Activated naive CD4-positive, alpha-beta T cell treated with anti-CD3 and anti-CD28 coated beads for 36 hours (primary cell): Measurements from ENCODE around the gene EVC2. TPM values are rescaled to one million over a fixed set of nuclear protein-coding genes. Genes with fewer than 3 reads are reported as not detected.

Source experiments
- CTCF ChIA-PET: fragments of 350-600 bp; sonication (Branson Sonifier 250); formaldehyde crosslinking; loops from one replicate; lab custom pipeline; 2021; ENCODE audit warnings: antibody characterized with exemption; lab: Charles Lee
- DNase-seq: peaks from one replicate; pipeline ENCODE4 v3.0.0-alpha.2; 2020
- H3K27ac Mint-ChIP-seq: one replicate; pipeline ENCODE4 v1.8.0; 2021; ENCODE audit warnings: mild to moderate bottlenecking, mixed read lengths
- H3K27me3 Mint-ChIP-seq: one replicate; pipeline ENCODE4 v1.8.0; 2021; ENCODE audit warnings: low read depth, mixed read lengths
- H3K36me3 Mint-ChIP-seq: one replicate; pipeline ENCODE4 v1.8.0; 2021; ENCODE audit warnings: low read depth, mixed read lengths
- H3K4me1 Mint-ChIP-seq: one replicate; pipeline ENCODE4 v1.8.0; 2021; ENCODE audit warnings: low read depth, mixed read lengths
- H3K4me3 Mint-ChIP-seq: one replicate; pipeline ENCODE4 v1.8.0; 2021; ENCODE audit warnings: mild to moderate bottlenecking, moderate library complexity, mixed read lengths
- H3K9me3 Mint-ChIP-seq: one replicate; pipeline ENCODE4 v1.8.0; 2021; ENCODE audit warnings: mixed read lengths
- intact Hi-C: fragments of 100-400 bp; cut with micrococcal nuclease; formaldehyde crosslinking; loops from one replicate; pipeline ENCODE4 v1.15.1; 2023
- total RNA-seq, 2 experiments: library from RNA; stranded (reverse); gene quantifications; one replicate each; pipeline ENCODE4 v1.2.3, GENCODE V29; 2021

The EVC2 gene
- total RNA-seq, 2 experiments from 2014 or later, result not detected

DNA sequence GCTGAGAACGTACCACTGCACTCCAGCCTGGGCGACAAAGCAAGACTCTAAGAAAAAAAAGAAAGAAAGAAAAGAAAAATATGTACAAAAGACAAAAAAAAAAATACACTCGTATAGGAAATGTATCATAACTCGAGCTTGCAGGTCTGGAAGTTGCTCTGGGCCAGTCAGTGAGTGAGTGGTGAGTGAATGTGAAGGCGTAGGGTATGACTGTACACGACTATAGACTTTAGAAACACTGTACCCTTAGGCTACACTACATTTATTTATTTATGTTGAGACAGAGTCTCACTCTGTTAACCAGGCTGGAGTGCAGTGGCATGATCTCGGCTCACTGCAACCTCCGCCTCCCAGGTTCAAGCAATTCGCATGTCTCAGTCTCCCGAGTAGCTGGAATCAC is 29.4 kb downstream of the EVC2 start:
- DNase-seq, result no peak
- intact Hi-C loops, result no loop called here
- Mint-ChIP-seq H3K27ac (no peak overlapping the region), H3K27me3 (peaks cover 4% of the 10 kb centered on the region), H3K4me1 (no peaks in the 10 kb centered on the region), H3K36me3 (no peaks in the 10 kb centered on the region), H3K4me3 (no peak overlapping the region), H3K9me3 (no peaks in the 10 kb centered on the region)
- CTCF ChIA-PET, result interaction anchor here (0.6 kb wide), 1 partner anchor 648 kb away, joined by 4 read pairs; no protein-coding TSS in a partner anchor

DNA sequence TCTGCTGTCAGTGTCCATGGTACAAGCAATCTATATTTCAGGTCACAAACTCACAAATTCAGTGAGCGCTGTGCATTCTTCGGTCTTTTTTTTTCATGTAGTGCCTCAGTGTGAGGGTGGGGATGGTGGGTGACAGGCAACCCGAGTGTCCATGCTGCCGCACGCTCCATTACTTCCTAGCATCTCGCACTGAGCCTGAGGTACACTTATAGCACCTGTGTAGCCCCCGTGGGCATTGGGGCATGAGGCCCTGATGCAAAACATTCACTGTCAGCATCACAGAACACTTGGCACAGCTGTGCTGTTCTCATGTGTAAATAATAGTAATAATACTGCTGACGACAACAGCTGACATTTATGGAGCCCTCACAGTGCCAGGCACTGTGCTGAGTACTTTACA is 31.6 kb downstream of the EVC2 start:
- Mint-ChIP-seq H3K4me3 (no peak overlapping the region), H3K9me3 (no peaks in the 10 kb centered on the region), H3K36me3 (no peaks in the 10 kb centered on the region), H3K4me1 (no peaks in the 10 kb centered on the region), H3K27ac (no peak overlapping the region), H3K27me3 (peaks cover 3% of the 10 kb centered on the region)
- CTCF ChIA-PET, result no interaction called here
- DNase-seq, result no peak
- intact Hi-C loops, result no loop called here

DNA sequence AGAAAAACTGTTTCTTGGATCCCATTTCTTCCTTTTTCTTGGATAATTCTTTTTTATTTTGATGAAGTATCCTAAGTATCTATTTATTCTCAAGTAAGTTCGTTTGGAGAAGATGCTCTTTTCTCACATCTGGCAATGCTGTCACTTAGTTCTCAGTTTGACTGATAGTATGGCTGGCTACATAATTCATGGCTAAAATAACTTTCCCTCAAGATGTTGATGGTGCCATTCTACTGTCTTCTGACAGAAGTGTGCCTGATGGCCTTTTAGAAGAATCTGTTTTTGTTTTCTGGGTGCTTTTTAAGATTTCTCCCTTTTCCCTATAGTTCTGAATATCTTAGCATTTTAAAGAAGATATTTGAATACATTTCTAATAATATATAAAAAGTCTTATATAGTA is 41.6 kb downstream of the EVC2 start:
- DNase-seq, result no peak
- H3K4me1 Mint-ChIP-seq, result no peaks in the 10 kb centered on the region
- H3K27me3 Mint-ChIP-seq, result no peaks in the 10 kb centered on the region
- peaks cover 7% of the 10 kb centered on the region for H3K9me3 Mint-ChIP-seq
- no peak overlapping the region for H3K4me3 Mint-ChIP-seq
- CTCF ChIA-PET, result interaction anchor here (0.7 kb wide), 1 partner anchor 84 kb away, joined by 4 read pairs; no protein-coding TSS in a partner anchor
- no peak overlapping the region for H3K27ac Mint-ChIP-seq
- no peaks in the 10 kb centered on the region for H3K36me3 Mint-ChIP-seq
- intact Hi-C loops, result no loop called here

DNA sequence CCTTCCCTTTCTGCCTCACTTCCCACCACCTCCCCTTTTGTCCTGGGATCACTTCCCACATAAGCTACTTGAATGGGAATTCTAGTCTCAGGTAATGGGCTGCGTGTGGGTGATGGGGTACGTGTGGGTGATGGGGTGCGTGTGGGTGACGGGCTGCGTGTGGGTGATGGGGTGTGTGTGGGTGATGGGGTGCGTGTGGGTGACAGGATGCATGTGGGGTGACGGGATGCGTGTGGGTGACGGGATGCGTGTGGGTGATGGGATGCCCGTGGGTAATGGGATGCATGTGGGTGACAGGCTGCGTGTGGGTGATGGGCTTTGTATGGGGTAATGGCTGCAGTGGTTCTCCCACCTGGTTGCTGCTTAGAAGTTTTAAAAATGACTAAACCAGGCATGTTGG is 43.6 kb downstream of the EVC2 start:
- no peaks in the 10 kb centered on the region for H3K4me1 Mint-ChIP-seq
- peaks cover 10% of the 10 kb centered on the region for H3K9me3 Mint-ChIP-seq
- H3K36me3 Mint-ChIP-seq, result no peaks in the 10 kb centered on the region
- H3K4me3 Mint-ChIP-seq, result no peak overlapping the region
- intact Hi-C loops, result no loop called here
- CTCF ChIA-PET, result no interaction called here
- DNase-seq, result no peak
- no peak overlapping the region for H3K27ac Mint-ChIP-seq
- H3K27me3 Mint-ChIP-seq, result no peaks in the 10 kb centered on the region

DNA sequence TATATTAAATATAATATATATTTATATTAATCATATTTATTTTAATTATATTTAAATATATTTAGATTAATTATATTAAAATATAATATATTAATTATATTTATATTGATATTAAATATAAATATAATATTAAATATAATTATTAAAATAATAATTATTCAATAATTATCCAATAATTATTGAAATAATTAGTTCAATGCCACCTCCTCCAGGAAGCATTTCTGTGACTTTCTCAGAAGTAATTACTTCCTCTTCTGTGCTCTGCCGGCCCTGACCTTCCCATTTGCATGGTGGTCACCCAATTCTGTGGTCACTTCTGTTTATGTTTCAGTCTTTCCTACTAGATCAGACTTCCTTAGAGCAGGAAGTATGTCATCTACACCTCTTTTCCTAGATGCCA is 45.8 kb downstream of the EVC2 start:
- no peaks in the 10 kb centered on the region for H3K4me1 Mint-ChIP-seq
- CTCF ChIA-PET, result no interaction called here
- intact Hi-C loops, result no loop called here

DNA sequence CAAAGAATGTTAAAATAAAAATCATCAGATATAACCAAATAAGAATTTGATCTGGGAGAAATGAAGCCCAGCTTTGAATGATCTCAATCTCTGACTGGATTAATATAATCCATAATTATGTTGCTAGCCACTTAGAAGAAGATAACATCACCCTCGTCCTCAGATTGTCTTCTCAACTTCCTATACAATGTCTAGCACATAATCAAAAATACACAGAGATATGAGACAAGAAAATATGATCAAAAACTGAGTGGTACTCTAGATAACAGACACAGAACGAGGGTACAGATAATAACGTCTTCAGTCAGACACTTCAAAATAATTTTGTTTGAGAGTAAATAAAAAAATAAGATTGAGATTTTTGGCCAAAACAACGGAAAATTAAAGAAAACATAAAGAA is 47.1 kb downstream of the EVC2 start:
- Mint-ChIP-seq H3K4me3 (no peak overlapping the region), H3K36me3 (no peaks in the 10 kb centered on the region), H3K27ac (no peak overlapping the region), H3K27me3 (peaks cover 4% of the 10 kb centered on the region), H3K4me1 (no peaks in the 10 kb centered on the region), H3K9me3 (peaks cover 8% of the 10 kb centered on the region)
- intact Hi-C loops, result no loop called here
- CTCF ChIA-PET, result no interaction called here
- no peak for DNase-seq

More for the DNA sequence above, 45.8 kb downstream of the EVC2 start:
- no peaks in the 10 kb centered on the region for H3K36me3 Mint-ChIP-seq
- no peak overlapping the region for H3K4me3 Mint-ChIP-seq
- no peak for DNase-seq
- H3K27ac Mint-ChIP-seq, result no peak overlapping the region
- no peaks in the 10 kb centered on the region for H3K27me3 Mint-ChIP-seq
- peaks cover 10% of the 10 kb centered on the region for H3K9me3 Mint-ChIP-seq

DNA sequence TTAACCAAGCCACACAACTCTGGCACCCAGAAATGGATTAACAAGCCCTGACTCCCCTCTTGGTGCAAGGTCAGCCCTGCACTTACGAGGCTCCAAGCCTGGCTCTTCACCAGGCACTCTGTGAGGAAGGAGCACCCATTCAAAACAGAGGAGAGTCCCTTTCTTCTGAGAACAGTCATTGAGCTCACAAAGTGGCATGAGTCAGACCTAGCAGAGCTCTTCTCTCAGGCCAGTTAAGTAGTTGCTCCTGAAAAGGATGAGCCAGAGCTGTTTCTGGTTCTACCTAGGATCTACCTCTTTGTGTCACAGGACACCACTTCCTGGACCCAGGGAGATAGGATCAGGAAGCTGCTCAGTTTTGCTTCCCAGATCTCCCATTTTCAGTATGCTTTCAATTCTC is 48.2 kb downstream of the EVC2 start:
- CTCF ChIA-PET, result no interaction called here
- DNase-seq, result no peak
- Mint-ChIP-seq H3K4me3 (no peak overlapping the region), H3K9me3 (peaks cover 8% of the 10 kb centered on the region), H3K27ac (no peak overlapping the region), H3K36me3 (no peaks in the 10 kb centered on the region), H3K27me3 (peaks cover 4% of the 10 kb centered on the region), H3K4me1 (no peaks in the 10 kb centered on the region)
- intact Hi-C loops, result no loop called here

DNA sequence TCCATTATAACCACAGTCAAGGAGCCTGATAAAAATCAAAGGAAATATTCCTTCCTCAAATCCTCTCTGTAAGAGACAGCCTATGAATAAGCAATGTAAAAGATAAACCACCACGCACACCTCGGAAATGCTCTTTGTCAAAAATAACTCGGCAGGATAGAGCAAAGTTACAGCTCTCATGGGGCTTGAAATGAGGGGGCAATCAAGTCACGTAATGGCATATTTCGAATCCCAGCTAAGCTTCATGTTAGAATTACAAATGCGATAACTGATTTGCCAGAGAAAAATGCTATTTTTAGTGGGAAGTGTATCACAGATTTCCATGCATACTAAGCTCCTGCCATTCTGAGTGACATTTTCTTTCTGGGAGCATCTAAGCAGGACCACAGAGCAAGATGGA is 49.4 kb downstream of the EVC2 start:
- no peaks in the 10 kb centered on the region for H3K36me3 Mint-ChIP-seq
- no peak overlapping the region for H3K4me3 Mint-ChIP-seq
- intact Hi-C loops, result no loop called here
- DNase-seq, result no peak
- peaks cover 4% of the 10 kb centered on the region for H3K27me3 Mint-ChIP-seq
- H3K9me3 Mint-ChIP-seq, result peaks cover 8% of the 10 kb centered on the region
- CTCF ChIA-PET, result no interaction called here
- H3K27ac Mint-ChIP-seq, result no peak overlapping the region
- H3K4me1 Mint-ChIP-seq, result no peaks in the 10 kb centered on the region

DNA sequence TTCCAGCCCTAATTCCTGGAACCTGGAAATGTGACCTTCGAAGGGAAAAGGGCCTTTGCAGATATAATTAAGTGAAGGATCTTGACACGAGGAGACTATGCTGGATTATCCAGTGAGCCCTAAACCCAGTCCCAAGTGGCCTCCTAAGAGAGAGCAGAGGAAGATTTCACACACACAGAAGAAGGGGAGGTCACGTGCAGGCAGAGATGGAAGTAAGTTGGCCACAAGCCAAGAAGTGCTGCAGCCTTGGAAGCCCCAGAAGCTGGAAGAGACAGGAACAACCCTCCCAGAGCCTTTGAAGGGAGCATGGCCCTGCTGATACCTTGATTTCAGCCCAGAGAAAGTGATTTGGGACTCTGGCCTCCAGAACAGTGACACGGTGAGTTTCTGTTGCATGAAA is 51.9 kb downstream of the EVC2 start:
- no peak overlapping the region for H3K27ac Mint-ChIP-seq
- no peaks in the 10 kb centered on the region for H3K36me3 Mint-ChIP-seq
- intact Hi-C loops, result no loop called here
- DNase-seq, result no peak
- H3K4me1 Mint-ChIP-seq, result no peaks in the 10 kb centered on the region
- CTCF ChIA-PET, result no interaction called here
- no peak overlapping the region for H3K4me3 Mint-ChIP-seq
- H3K27me3 Mint-ChIP-seq, result peaks cover 4% of the 10 kb centered on the region
- peaks cover 3% of the 10 kb centered on the region for H3K9me3 Mint-ChIP-seq

DNA sequence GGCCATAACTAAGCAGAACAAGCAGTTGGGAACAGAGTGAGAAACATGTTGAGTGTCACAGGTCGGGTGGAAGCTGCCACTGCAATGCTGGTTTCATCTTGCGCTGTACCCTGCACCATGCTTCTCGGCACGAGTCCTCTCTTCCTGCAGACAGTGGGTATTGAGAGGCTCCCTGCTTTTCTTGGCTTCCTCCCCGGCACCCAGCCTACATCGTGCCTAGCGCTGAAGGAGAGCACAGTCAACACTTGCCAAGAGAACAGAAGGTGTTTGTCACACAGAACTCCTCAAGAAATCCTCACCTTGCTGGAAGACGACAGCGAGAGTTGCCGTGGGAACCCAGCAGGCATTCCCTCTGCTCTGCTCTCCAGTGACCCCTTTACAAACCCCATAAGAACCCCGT is 53.6 kb downstream of the EVC2 start:
- no peaks in the 10 kb centered on the region for H3K4me1 Mint-ChIP-seq
- H3K36me3 Mint-ChIP-seq, result no peaks in the 10 kb centered on the region
- H3K27ac Mint-ChIP-seq, result no peak overlapping the region
- H3K27me3 Mint-ChIP-seq, result peaks cover 4% of the 10 kb centered on the region
- CTCF ChIA-PET, result no interaction called here
- no peak for DNase-seq
- H3K9me3 Mint-ChIP-seq, result no peaks in the 10 kb centered on the region
- intact Hi-C loops, result no loop called here
- H3K4me3 Mint-ChIP-seq, result no peak overlapping the region

DNA sequence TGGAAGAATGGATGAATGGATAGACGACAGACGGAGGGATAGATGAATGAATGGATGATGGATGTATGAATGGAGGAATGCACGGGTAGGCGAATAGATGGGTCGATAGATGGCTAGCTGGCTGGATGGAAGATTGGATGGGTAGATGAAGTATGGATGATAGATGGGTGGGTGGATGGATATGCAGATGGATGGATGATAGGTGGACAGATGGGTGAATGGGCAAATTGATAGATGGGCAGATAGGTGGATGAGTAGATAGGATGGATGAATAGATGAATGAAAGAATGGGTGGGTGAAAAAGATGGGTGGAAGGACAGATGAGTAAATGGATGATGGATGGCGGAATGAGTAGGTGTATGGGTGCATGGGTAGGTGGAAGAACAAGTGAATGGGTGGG is 57.3 kb downstream of the EVC2 start:
- Mint-ChIP-seq H3K27me3 (peaks cover 5% of the 10 kb centered on the region), H3K4me3 (no peak overlapping the region), H3K9me3 (no peaks in the 10 kb centered on the region), H3K4me1 (no peaks in the 10 kb centered on the region), H3K36me3 (no peaks in the 10 kb centered on the region), H3K27ac (no peak overlapping the region)
- CTCF ChIA-PET, result no interaction called here
- intact Hi-C loops, result no loop called here
- DNase-seq, result no peak

DNA sequence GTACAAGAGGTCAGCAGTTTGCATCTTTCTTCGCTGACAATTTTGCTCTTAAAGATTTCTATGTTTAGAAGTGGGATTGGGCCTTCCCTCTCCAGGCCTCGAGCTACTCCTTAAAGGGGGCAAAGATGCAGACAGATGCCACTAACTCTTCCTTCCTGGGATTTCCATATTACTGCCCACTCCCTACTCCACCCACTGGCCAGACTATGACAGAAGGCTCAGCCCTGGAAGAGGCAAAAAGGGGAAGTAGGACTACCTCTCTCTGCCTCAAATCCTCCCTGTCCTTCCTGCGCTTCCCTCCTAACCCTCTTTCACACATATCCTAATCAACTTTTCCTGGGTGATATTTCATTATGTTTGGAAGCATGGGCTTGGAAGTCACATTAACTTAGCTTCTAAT is 58.3 kb downstream of the EVC2 start:
- no peaks in the 10 kb centered on the region for H3K4me1 Mint-ChIP-seq
- H3K4me3 Mint-ChIP-seq, result no peak overlapping the region
- DNase-seq, result no peak
- H3K27ac Mint-ChIP-seq, result no peak overlapping the region
- H3K27me3 Mint-ChIP-seq, result peaks cover 5% of the 10 kb centered on the region
- H3K9me3 Mint-ChIP-seq, result no peaks in the 10 kb centered on the region
- intact Hi-C loops, result no loop called here
- no peaks in the 10 kb centered on the region for H3K36me3 Mint-ChIP-seq
- CTCF ChIA-PET, result no interaction called here

DNA sequence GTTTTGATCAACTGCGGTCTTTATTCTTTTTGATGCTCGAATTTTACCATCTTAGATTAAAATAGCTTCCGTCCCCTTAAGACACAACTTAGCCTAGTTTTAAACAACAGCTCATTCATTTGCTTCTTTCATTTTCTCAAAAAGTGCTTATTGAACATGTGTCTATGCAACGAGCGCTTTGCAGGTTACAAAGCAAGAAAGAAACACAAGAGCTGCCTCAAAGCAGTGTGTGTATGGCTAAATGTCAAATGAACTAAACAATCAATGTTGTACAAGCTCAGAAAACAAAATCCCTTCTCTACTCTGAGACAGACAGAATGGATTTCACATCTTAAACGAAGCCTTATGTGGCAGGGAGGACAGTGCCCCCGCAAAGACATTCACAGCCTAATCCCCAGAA is 61.0 kb downstream of the EVC2 start:
- H3K27ac Mint-ChIP-seq, result no peak overlapping the region
- intact Hi-C loops, result no loop called here
- CTCF ChIA-PET, result interaction anchor here (0.7 kb wide), 1 partner anchor 636 kb away, joined by 4 read pairs; no protein-coding TSS in a partner anchor
- H3K36me3 Mint-ChIP-seq, result no peaks in the 10 kb centered on the region
- no peaks in the 10 kb centered on the region for H3K4me1 Mint-ChIP-seq
- H3K9me3 Mint-ChIP-seq, result no peaks in the 10 kb centered on the region
- H3K4me3 Mint-ChIP-seq, result no peak overlapping the region
- H3K27me3 Mint-ChIP-seq, result peaks cover 5% of the 10 kb centered on the region
- no peak for DNase-seq

DNA sequence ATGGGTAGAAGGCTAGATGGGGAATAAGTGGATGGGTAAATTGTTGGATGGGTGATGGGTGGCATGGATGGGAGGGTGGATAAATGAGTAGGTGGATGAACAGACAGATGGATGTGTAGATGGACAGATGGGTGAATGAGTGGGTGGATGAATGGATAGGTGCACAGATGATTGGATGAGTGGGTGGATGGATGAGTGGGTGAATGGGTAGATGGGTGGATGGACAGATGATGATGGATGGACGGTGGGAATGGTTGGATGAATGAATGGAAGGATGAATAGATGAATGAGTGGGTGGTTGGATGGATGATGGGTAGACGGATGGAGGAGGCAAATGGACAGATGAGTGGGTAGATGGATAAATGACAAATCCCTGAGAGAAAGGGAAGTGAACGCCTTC is 68.3 kb downstream of the EVC2 start:
- no peak for DNase-seq
- intact Hi-C loops, result no loop called here
- no peak overlapping the region for H3K4me3 Mint-ChIP-seq
- H3K36me3 Mint-ChIP-seq, result no peaks in the 10 kb centered on the region
- no peak overlapping the region for H3K27ac Mint-ChIP-seq
- H3K27me3 Mint-ChIP-seq, result no peaks in the 10 kb centered on the region
- H3K9me3 Mint-ChIP-seq, result no peaks in the 10 kb centered on the region
- no peaks in the 10 kb centered on the region for H3K4me1 Mint-ChIP-seq
- CTCF ChIA-PET, result no interaction called here
